ENCODE data around the gene HLA-DMA. TPM values are rescaled to one million over a fixed set of nuclear protein-coding genes. Genes with fewer than 3 reads are reported as not detected.

HLA-DMA gene
- 283 TPM for total RNA-seq
- long read RNA-seq, transcript HLA-DMA-201 (5 exons, 1,123 nt), result major isoform, 337 of 402 reads
- long read RNA-seq, transcript HLA-DMA-202 (5 exons, 1,007 nt), result minor isoform, 7 of 402 reads
- long read RNA-seq, partial matches to known transcripts, result 19 of 402 reads
- long read RNA-seq, other reads (novel, unspliced or antisense), result 36 of 402 reads

GRCh38 chr6:32952817-32953739, at the start of gene HLA-DMA:
HLA-DMA (minus strand) TSS chr6:32953097; CDS start chr6:32953036, 61 bp downstream.
- ATAC-seq (peak; percentile 98 to 99), DNase-seq (peak; percentile 92)
- no peaks in the 10 kb centered on the region for H3K9me3 ChIP-seq
- peaks cover 43% of the 10 kb centered on the region for H3K4me1 ChIP-seq
- peak within 1 kb of the TSS; percentile 91 for H3K27ac ChIP-seq
- intact Hi-C loops (cut with DNase I), result no loop called here
- H3K36me3 ChIP-seq, result peaks cover 12% of the 10 kb centered on the region
- TF ChIP-seq CTCF (IDR thresholded peaks at IDR 0.05), result peak; percentile 86
- H3K27me3 ChIP-seq (ENCODE audit: low read depth), result no peaks in the 10 kb centered on the region
- H3K4me3 ChIP-seq, result peak within 1 kb of the TSS; percentile 59

DNA sequence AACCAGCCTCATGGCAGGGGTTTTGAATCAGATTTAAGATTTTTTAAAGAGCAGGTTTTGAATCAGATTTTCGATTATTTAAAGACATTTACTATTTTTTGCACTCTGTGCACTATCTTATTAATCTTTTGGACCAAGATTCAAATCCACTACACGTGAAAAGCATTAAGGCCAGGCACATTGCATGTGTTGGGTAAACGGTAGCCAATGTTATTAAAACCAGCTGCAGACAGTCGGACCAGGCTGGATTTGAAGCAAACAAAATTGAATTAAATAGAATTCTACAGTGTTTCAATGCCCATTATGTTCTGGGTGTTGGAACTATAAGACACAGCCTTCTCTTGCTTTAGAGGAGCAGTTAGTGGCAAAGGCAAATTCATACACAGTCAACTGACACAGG, 48.8 kb upstream of the HLA-DMA start:
- no peaks in the 10 kb centered on the region for H3K36me3 ChIP-seq
- no peak for ATAC-seq
- intact Hi-C loops (cut with DNase I), result no loop called here

GRCh38 chr6:33000055-33000454, 47.2 kb upstream of the HLA-DMA start:
- H3K27ac ChIP-seq, result no peak overlapping the region
- no peak overlapping the region for H3K4me3 ChIP-seq
- no peak for TF ChIP-seq CTCF (IDR thresholded peaks at IDR 0.05)
- no peaks in the 10 kb centered on the region for H3K36me3 ChIP-seq
- intact Hi-C loops (cut with DNase I), result no loop called here
- H3K27me3 ChIP-seq (ENCODE audit: low read depth), result peaks cover 4% of the 10 kb centered on the region
- ATAC-seq, result peak; percentile 43 to 62
- H3K4me1 ChIP-seq, result no peaks in the 10 kb centered on the region
- no peak for DNase-seq
- H3K9me3 ChIP-seq, result no peaks in the 10 kb centered on the region

More for the DNA sequence above, 48.8 kb upstream of the HLA-DMA start:
- no peak for TF ChIP-seq CTCF (IDR thresholded peaks at IDR 0.05)
- H3K27me3 ChIP-seq (ENCODE audit: low read depth), result peaks cover 4% of the 10 kb centered on the region
- H3K27ac ChIP-seq, result no peak overlapping the region
- DNase-seq, result no peak
- no peak overlapping the region for H3K4me3 ChIP-seq
- no peaks in the 10 kb centered on the region for H3K9me3 ChIP-seq
- H3K4me1 ChIP-seq, result no peaks in the 10 kb centered on the region

DNA sequence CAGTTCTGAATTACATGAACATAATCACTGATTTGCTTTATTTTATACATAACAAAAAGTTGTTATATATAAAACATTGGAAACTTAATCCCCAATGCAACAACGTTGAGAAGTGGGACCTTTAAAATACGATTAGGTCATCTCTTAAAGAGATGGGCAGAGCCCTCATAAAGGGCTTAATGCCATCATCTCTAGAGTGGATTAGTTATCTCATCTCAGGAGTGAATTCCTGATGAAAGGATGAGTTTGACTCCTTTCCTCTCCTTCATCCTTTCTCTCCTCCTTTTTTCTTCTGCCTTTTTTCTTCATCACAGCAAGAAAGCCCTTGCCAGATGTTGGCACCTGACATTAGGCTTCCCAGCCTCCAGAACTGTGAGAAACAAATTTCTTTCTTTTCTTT, 42.6 kb upstream of the HLA-DMA start:
- Histone ChIP-seq H3K27ac (no peak overlapping the region), H3K4me1 (no peaks in the 10 kb centered on the region), H3K27me3 (ENCODE audit: low read depth) (peaks cover 4% of the 10 kb centered on the region), H3K36me3 (no peaks in the 10 kb centered on the region), H3K4me3 (no peak overlapping the region), H3K9me3 (no peaks in the 10 kb centered on the region)
- DNase-seq (no peak), ATAC-seq (no peak)
- no peak for TF ChIP-seq CTCF (IDR thresholded peaks at IDR 0.05)
- intact Hi-C loops (cut with DNase I), result no loop called here

- H3K4me1 ChIP-seq, result no peaks in the 10 kb centered on the region
- intact Hi-C loops (cut with DNase I), result no loop called here
- TF ChIP-seq CTCF (IDR thresholded peaks at IDR 0.05), result no peak
- H3K4me3 ChIP-seq, result no peak overlapping the region
- DNase-seq (no peak), ATAC-seq (no peak)
- H3K36me3 ChIP-seq, result no peaks in the 10 kb centered on the region
- no peak overlapping the region for H3K27ac ChIP-seq
- H3K9me3 ChIP-seq, result no peaks in the 10 kb centered on the region
- H3K27me3 ChIP-seq (ENCODE audit: low read depth), result no peaks in the 10 kb centered on the region
Measured at GRCh38 chr6:32993363-32993973, 40.6 kb upstream of the HLA-DMA start.

Data from lower lobe of right lung (tissue), 2 donors.